CMK (cell line): Measurements from ENCODE around the gene VCL.
"Not testable (repeated sequence)": the region's sequence is repeated elsewhere in the genome, so short reads cannot be mapped to it uniquely, and the experiment has no call there.

ENCODE experiments used
- DNase-seq: peaks from one replicate; pipeline ENCODE4 v3.0.0-alpha.2; 2010; ENCODE audit warnings: low read depth

VCL gene

GRCh38 chr10:74040200-74041126 is 42.5 kb downstream of the VCL start:
- DNase-seq = no peak

- no peak for DNase-seq
These were observed 46.5 kb downstream of the VCL start for GRCh38 chr10:74044419-74044818.

- DNase-seq = no peak
These were observed 49.4 kb downstream of the VCL start for GRCh38 chr10:74047304-74047703.

GRCh38 chr10:74047871-74048270 is 50.0 kb downstream of the VCL start:
- DNase-seq = no peak

- DNase-seq = no peak
These were observed 50.5 kb downstream of the VCL start for GRCh38 chr10:74048433-74048832.

- no peak for DNase-seq
These were observed 52.0 kb downstream of the VCL start for GRCh38 chr10:74049955-74050354.

- DNase-seq = no peak
These were observed 52.7 kb downstream of the VCL start for GRCh38 chr10:74050653-74051052.

GRCh38 chr10:74051736-74052342 is 53.9 kb downstream of the VCL start:
- no peak for DNase-seq

- DNase-seq = no peak
These were observed 55.1 kb downstream of the VCL start for GRCh38 chr10:74052994-74053393.

GRCh38 chr10:74055383-74056049 is 57.6 kb downstream of the VCL start:
- no peak for DNase-seq

- no peak for DNase-seq
These were observed 58.3 kb downstream of the VCL start for GRCh38 chr10:74056050-74056818.

GRCh38 chr10:74058071-74058470 is 60.2 kb downstream of the VCL start:
- peak; percentile 8 for DNase-seq

GRCh38 chr10:74058658-74059057 is 60.7 kb downstream of the VCL start:
- DNase-seq = peak; percentile 45

- no peak for DNase-seq
These were observed 63.2 kb downstream of the VCL start for GRCh38 chr10:74061104-74061503.

GRCh38 chr10:74061978-74062377 is 64.1 kb downstream of the VCL start:
- DNase-seq = not testable (repeated sequence)

- no peak for DNase-seq
These were observed 65.3 kb downstream of the VCL start for GRCh38 chr10:74063256-74063655.

- no peak for DNase-seq
These were observed 69.7 kb downstream of the VCL start for GRCh38 chr10:74067373-74068352.

GRCh38 chr10:74071157-74071556 is 73.2 kb downstream of the VCL start:
- DNase-seq = no peak

GRCh38 chr10:74072503-74072902 is 74.6 kb downstream of the VCL start:
- no peak for DNase-seq

- no peak for DNase-seq
These were observed 78.0 kb downstream of the VCL start for GRCh38 chr10:74075906-74076305.

GRCh38 chr10:74076961-74077360 is 79.0 kb downstream of the VCL start:
- no peak for DNase-seq
